Left lung (tissue), 10 donors: ENCODE data around the gene SYCP2L. TPM values are rescaled to one million over a fixed set of nuclear protein-coding genes. Genes with fewer than 3 reads are reported as not detected.

Experiments
- ATAC-seq: fragments of 200-7000 bp; cut with Tn5 transposase; one replicate; pipeline ENCODE4 v1.9.1; 2020; ENCODE audit warnings: moderate library complexity
- DNase-seq, 4 donors: peaks; one replicate each; pipeline ENCODE4 v3.0.0-alpha.2; 2013 to 2020
- H3K27ac ChIP-seq, 2 donors: fragments of 200-600 bp; sonication (generic) in 1 of 2; one replicate each; pipeline versions ENCODE4 v1.5.0 to v1.8.0; 2020 to 2021
- H3K27me3 ChIP-seq, 2 donors: fragments of 200-600 bp; sonication (generic) in 1 of 2; one replicate each; pipeline versions ENCODE4 v1.5.0 to v1.8.0; 2020 to 2021
- H3K36me3 ChIP-seq, 2 donors: fragments of 200-600 bp; sonication (generic) in 1 of 2; one replicate each; pipeline versions ENCODE4 v1.5.0 to v1.8.0; 2020 to 2021
- H3K4me1 ChIP-seq, 2 donors: fragments of 200-600 bp; one replicate each; pipeline ENCODE4 v1.8.0; 2021
- H3K4me3 ChIP-seq, 2 donors: fragments of 200-600 bp; sonication (generic) in 1 of 2; one replicate each; pipeline versions ENCODE4 v1.5.0 to v1.8.0; 2020 to 2021; ENCODE audit warnings: mild to moderate bottlenecking in 1 of 2
- H3K9me3 ChIP-seq, 2 donors: fragments of 200-600 bp; sonication (generic) in 1 of 2; one replicate each; pipeline versions ENCODE4 v1.5.0 to v1.8.0; 2020 to 2021
- CTCF ChIP-seq, 2 donors: fragments of 200-600 bp; sonication (generic) in 1 of 2; IDR thresholded peaks; one replicate each; pipeline versions ENCODE4 v1.5.0 to v1.8.0; 2021; ENCODE audit warnings: antibody characterized with exemption in 2 of 2
- intact Hi-C, 2 donors: fragments of 100-400 bp; cut with DNase I; formaldehyde crosslinking; loops; one replicate each; pipeline versions ENCODE4 v1.11.2 to v1.14.2; 2022
- polyA plus RNA-seq, 6 donors: library from polyadenylated mRNA; unstranded; fragments of 120-200 nt; gene quantifications; one replicate each; pipeline ENCODE4 v1.2.1, GENCODE V29; 2013; ENCODE audit not compliant: insufficient read length in 6 of 6
- total RNA-seq, 2 donors: library from RNA; stranded (reverse); fragmentation: NEBNext Ultra II Directional; extraction: Animal tissue kit (Norgen Biotek cat#: 25700); gene quantifications; one replicate each; pipeline ENCODE4 v1.2.1, GENCODE V29; 2021
- donor health status: DM: no; HTN: yes; CAD: no.
- donor health status: DM: no; HTN: no; CAD: no.

Gene SYCP2L
- total and polyA plus RNA-seq, 8 donors: 0.41 to 5.8 (median 4.4) TPM

- no peak for TF ChIP-seq CTCF (IDR thresholded peaks at IDR 0.05)
- H3K27me3 ChIP-seq: peaks cover 0 to 17% of the 10 kb centered on the region in 2 donors
These were observed 130.2 kb downstream of the SYCP2L start for GRCh38 chr6:11017090-11017489.

GRCh38 chr6:11018225-11018624 lies 131.4 kb downstream of the SYCP2L start:
- TF ChIP-seq CTCF (IDR thresholded peaks at IDR 0.05): no peak

More at GRCh38 chr6:11017090-11017489, 130.2 kb downstream of the SYCP2L start:
- H3K4me1 ChIP-seq: no peaks in the 10 kb centered on the region
- intact Hi-C loops: no loop called here
- ATAC-seq (no peak), DNase-seq (no peak)
- no peak overlapping the region for H3K27ac ChIP-seq
- no peaks in the 10 kb centered on the region for H3K9me3 ChIP-seq
- no peaks in the 10 kb centered on the region for H3K36me3 ChIP-seq
- no peak overlapping the region for H3K4me3 ChIP-seq

GRCh38 chr6:11021003-11021402 lies 134.2 kb downstream of the SYCP2L start:
- no peak for TF ChIP-seq CTCF (IDR thresholded peaks at IDR 0.05)
- H3K4me1 ChIP-seq: no peaks in the 10 kb centered on the region
- DNase-seq: no peak
- no peak for ATAC-seq
- peaks cover 0 to 20% of the 10 kb centered on the region in 2 donors for H3K27me3 ChIP-seq
- H3K36me3 ChIP-seq: no peaks in the 10 kb centered on the region
- H3K27ac ChIP-seq: no peak overlapping the region
- intact Hi-C loops: no loop called here
- no peaks in the 10 kb centered on the region for H3K9me3 ChIP-seq
- no peak overlapping the region for H3K4me3 ChIP-seq

More at GRCh38 chr6:11018225-11018624, 131.4 kb downstream of the SYCP2L start:
- no peak overlapping the region for H3K4me3 ChIP-seq
- intact Hi-C loops: no loop called here
- H3K36me3 ChIP-seq: no peaks in the 10 kb centered on the region
- peaks cover 0 to 12% of the 10 kb centered on the region in 2 donors for H3K27me3 ChIP-seq
- no peaks in the 10 kb centered on the region for H3K4me1 ChIP-seq
- no peak overlapping the region for H3K27ac ChIP-seq
- H3K9me3 ChIP-seq: no peaks in the 10 kb centered on the region
- ATAC-seq (no peak), DNase-seq (no peak)

- Histone ChIP-seq H3K27me3 (peaks cover 0 to 27% of the 10 kb centered on the region in 2 donors), H3K9me3 (no peaks in the 10 kb centered on the region), H3K4me1 (no peaks in the 10 kb centered on the region), H3K4me3 (no peak overlapping the region), H3K36me3 (no peaks in the 10 kb centered on the region), H3K27ac (no peak overlapping the region)
- intact Hi-C loops: no loop called here
- DNase-seq (no peak), ATAC-seq (no peak)
- no peak for TF ChIP-seq CTCF (IDR thresholded peaks at IDR 0.05)
These were observed 134.9 kb downstream of the SYCP2L start for GRCh38 chr6:11021714-11022113.

GRCh38 chr6:11023032-11023431 lies 136.2 kb downstream of the SYCP2L start:
- intact Hi-C loops: no loop called here
- TF ChIP-seq CTCF (IDR thresholded peaks at IDR 0.05): no peak
- Histone ChIP-seq H3K36me3 (no peaks in the 10 kb centered on the region), H3K27ac (no peak overlapping the region), H3K4me1 (no peaks in the 10 kb centered on the region), H3K4me3 (no peak overlapping the region), H3K9me3 (no peaks in the 10 kb centered on the region), H3K27me3 (peaks cover 6 to 34% of the 10 kb centered on the region in 2 donors)
- ATAC-seq: no peak
- DNase-seq: no peak

Other genes with a start within 250 kb of the SYCP2L start
- 1 to 10 TPM in 1 of 2 donors, under 1 TPM in 1; 0.58 to 1.0 TPM for gene C6orf52, start 192.4 kb upstream of the SYCP2L start, total RNA-seq
- gene C6orf52, start 192.4 kb upstream of the SYCP2L start, polyA plus RNA-seq: 1 to 10 TPM; 1.2 to 6.1 (median 2.1) TPM
- gene PAK1IP1, start 192.1 kb upstream of the SYCP2L start, total RNA-seq: 10 to 100 TPM in 1 of 2 donors, 1 to 10 TPM in 1; 9.6 to 16.4 TPM
- 10 to 100 TPM; 20.6 to 25.0 (median 21.4) TPM for gene PAK1IP1, start 192.1 kb upstream of the SYCP2L start, polyA plus RNA-seq
- 10 to 100 TPM; 81.8 to 99.5 TPM for gene TMEM14C, start 164.0 kb upstream of the SYCP2L start, total RNA-seq
- 100 to 1,000 TPM; 138 to 154 (median 149) TPM for gene TMEM14C, start 164.0 kb upstream of the SYCP2L start, polyA plus RNA-seq
- gene TMEM14B, start 139.2 kb upstream of the SYCP2L start, total RNA-seq: 10 to 100 TPM; 71.1 to 74.8 TPM
- 100 to 1,000 TPM; 102 to 117 (median 105) TPM for gene TMEM14B, start 139.2 kb upstream of the SYCP2L start, polyA plus RNA-seq
- under 1 TPM; 0.26 to 0.97 TPM for gene MAK, start 48.5 kb upstream of the SYCP2L start, total RNA-seq
- 1 to 10 TPM; 2.1 to 3.8 (median 3.4) TPM for gene MAK, start 48.5 kb upstream of the SYCP2L start, polyA plus RNA-seq
- not detected for gene GCM2, start 5.0 kb upstream of the SYCP2L start, total RNA-seq
- under 1 TPM in 5 of 6 donors, not detected in 1; 0.11 to 0.21 (median 0.15) TPM for gene GCM2, start 5.0 kb upstream of the SYCP2L start, polyA plus RNA-seq
- under 1 TPM; 0.09 to 0.24 TPM for gene ELOVL2, start 157.3 kb downstream of the SYCP2L start, total RNA-seq
- gene ELOVL2, start 157.3 kb downstream of the SYCP2L start, polyA plus RNA-seq: 1 to 10 TPM; 4.0 to 6.5 (median 4.6) TPM
- 10 to 100 TPM in 1 of 2 donors, 1 to 10 TPM in 1; 9.6 to 12.9 TPM for gene SMIM13, start 206.8 kb downstream of the SYCP2L start, total RNA-seq
- 10 to 100 TPM; 15.6 to 18.1 (median 16.0) TPM for gene SMIM13, start 206.8 kb downstream of the SYCP2L start, polyA plus RNA-seq
- under 1 TPM in 1 of 2 donors, not detected in 1; 0.09 TPM for gene ERVFRD-1, start 224.7 kb downstream of the SYCP2L start, total RNA-seq
- under 1 TPM; 0.09 to 0.18 (median 0.13) TPM for gene ERVFRD-1, start 224.7 kb downstream of the SYCP2L start, polyA plus RNA-seq